PC-3 (cell line): ENCODE results near the gene TIAM2. TPM values are rescaled to one million over a fixed set of nuclear protein-coding genes. Genes with fewer than 3 reads are reported as not detected.

ENCODE experiments used
- ATAC-seq: fragments of 200-7000 bp; cut with Tn5 transposase; 2 replicates; pipeline ENCODE4 v1.9.1; 2020; ENCODE audit warnings: mild to moderate bottlenecking, moderate library complexity
- BruUV-seq: library from RNA; stranded (reverse); fragments of 400-500 nt; replicated peaks from 2 replicates; lab custom pipeline; 2021; lab: Mats Ljungman, UMichigan
- CTCF ChIA-PET: fragments of 300-600 bp; sonication (Branson Sonifier 250); formaldehyde crosslinking; loops from one replicate; lab custom pipeline; 2022; ENCODE audit warnings: antibody characterized with exemption; lab: Charles Lee
- POLR2A ChIA-PET: fragments of 300-600 bp; sonication (Branson Sonifier 250); formaldehyde crosslinking; loops from one replicate; lab custom pipeline; 2022; ENCODE audit warnings: antibody characterized with exemption; ENCODE audit not compliant: unreplicated experiment; lab: Charles Lee
- DNase-seq: peaks from one replicate; pipeline ENCODE4 v3.0.0-alpha.2; 2015
- H2AFZ ChIP-seq: fragments of 300-600 bp; sonication (generic); 2 replicates; pipeline ENCODE4 v1.6.0; 2016; ENCODE audit warnings: antibody characterized with exemption, low read length
- H3F3A ChIP-seq: fragments of 300-600 bp; sonication (generic); one replicate; pipeline ENCODE4 v1.6.0; 2017; ENCODE audit warnings: antibody characterized with exemption, low read length, control low read depth, mild to moderate bottlenecking; ENCODE audit not compliant: unreplicated experiment
- H3K27ac ChIP-seq: fragments of 300-600 bp; sonication (generic); 2 replicates; pipeline ENCODE4 v1.5.1; 2016; ENCODE audit warnings: mild to moderate bottlenecking, low read length
- H3K27me3 ChIP-seq: fragments of 300-600 bp; sonication (generic); 2 replicates; pipeline ENCODE4 v1.6.1; 2016; ENCODE audit warnings: low read length, mixed read lengths
- H3K36me3 ChIP-seq: fragments of 300-600 bp; sonication (generic); 2 replicates; pipeline ENCODE4 v1.6.1; 2016; ENCODE audit warnings: low read depth, mixed run types, low read length, mixed read lengths
- H3K4me1 ChIP-seq: fragments of 300-600 bp; sonication (generic); 2 replicates; pipeline ENCODE4 v1.5.1; 2016; ENCODE audit warnings: low read length; ENCODE audit not compliant: insufficient read depth
- H3K4me2 ChIP-seq: fragments of 300-600 bp; sonication (generic); 2 replicates; pipeline ENCODE4 v1.6.0; 2016; ENCODE audit warnings: low read length
- H3K4me3 ChIP-seq: fragments of 300-600 bp; sonication (generic); 2 replicates; pipeline ENCODE4 v1.5.1; 2016; ENCODE audit warnings: mild to moderate bottlenecking, low read length, mixed read lengths
- H3K79me2 ChIP-seq: fragments of 300-600 bp; sonication (generic); 2 replicates; pipeline ENCODE4 v1.6.1; 2017; ENCODE audit warnings: low read length, mixed read lengths
- H3K9ac ChIP-seq: fragments of 300-600 bp; sonication (generic); 2 replicates; pipeline ENCODE4 v1.6.0; 2016; ENCODE audit warnings: mild to moderate bottlenecking, low read length
- H3K9me2 ChIP-seq: fragments of 300-600 bp; sonication (generic); replicated peaks from 2 replicates; pipeline ENCODE4 v1.6.1; 2016; ENCODE audit warnings: mixed run types, low read length, mixed read lengths
- H3K9me3 ChIP-seq: fragments of 300-600 bp; sonication (generic); 2 replicates; pipeline ENCODE4 v1.6.1; 2016; ENCODE audit warnings: low read length, mixed read lengths
- H4K20me1 ChIP-seq: fragments of 300-600 bp; sonication (generic); 2 replicates; pipeline ENCODE4 v1.6.1; 2016; ENCODE audit warnings: low read length, mixed read lengths
- CTCF ChIP-seq: fragments of 300-600 bp; sonication (generic); conservative IDR thresholded peaks from 2 replicates; pipeline ENCODE4 v1.5.1; 2017; ENCODE audit warnings: antibody characterized with exemption, low read depth, mild to moderate bottlenecking, low read length
- EZH2 ChIP-seq: fragments of 300-600 bp; sonication (generic); IDR thresholded peaks from one replicate; pipeline ENCODE4 v1.6.1; 2017; ENCODE audit warnings: antibody characterized with exemption, mild to moderate bottlenecking, low read length; ENCODE audit not compliant: unreplicated experiment
- EZH2phosphoT487 ChIP-seq: fragments of 300-600 bp; sonication (generic); IDR thresholded peaks from 2 replicates; pipeline ENCODE4 v1.6.1; 2018; ENCODE audit warnings: mild to moderate bottlenecking, antibody characterized with exemption, low read length, borderline replicate concordance
- intact Hi-C: fragments of 100-400 bp; cut with micrococcal nuclease; formaldehyde crosslinking; loops from 2 replicates; pipeline ENCODE4 v1.9.0; 2023
- total RNA-seq: library from RNA; depleted of rRNA; stranded (reverse); fragments of >200 nt; gene quantifications from 2 replicates; pipeline ENCODE4 v1.2.3, GENCODE V29; 2014

Gene TIAM2
- total RNA-seq, 1 experiment from 2014 or later: 4.5 TPM

GRCh38 chr6:155297669-155298068 is 302.6 kb downstream of the TIAM2 start:
- Histone ChIP-seq H3K27me3 (no peaks in the 10 kb centered on the region), H3K27ac (no peak overlapping the region), H3K36me3 (peaks cover 13% of the 10 kb centered on the region; the same call in 1 of the 2 replicates), H2AFZ (no peak overlapping the region), H3F3A (no peaks in the 10 kb centered on the region), H4K20me1 (no peaks in the 10 kb centered on the region), H3K4me3 (no peak overlapping the region), H3K9me3 (no peaks in the 10 kb centered on the region), H3K9me2 (no peaks in the 10 kb centered on the region), H3K4me2 (no peak overlapping the region), H3K9ac (no peak overlapping the region), H3K79me2 (no peaks in the 10 kb centered on the region), H3K4me1 (no peaks in the 10 kb centered on the region)
- CTCF ChIA-PET: no interaction called here
- no peak for ATAC-seq
- POLR2A ChIA-PET: no interaction called here
- BruUV-seq: no TSS peak
- TF ChIP-seq EZH2phosphoT487 (no peak), CTCF (no peak), EZH2 (no peak)
- DNase-seq: no peak
- intact Hi-C loops: no loop called here

GRCh38 chr6:155301867-155302266 is 306.8 kb downstream of the TIAM2 start:
- Histone ChIP-seq H3K79me2 (no peaks in the 10 kb centered on the region), H3K36me3 (peaks cover 25% of the 10 kb centered on the region; the same call in 1 of the 2 replicates), H3K4me3 (no peak overlapping the region), H3K27ac (no peak overlapping the region), H3K9ac (no peak overlapping the region), H4K20me1 (no peaks in the 10 kb centered on the region), H3K4me1 (no peaks in the 10 kb centered on the region), H3K4me2 (no peak overlapping the region), H3F3A (no peaks in the 10 kb centered on the region), H3K27me3 (no peaks in the 10 kb centered on the region), H3K9me3 (no peaks in the 10 kb centered on the region), H2AFZ (no peak overlapping the region), H3K9me2 (no peaks in the 10 kb centered on the region)
- TF ChIP-seq EZH2 (no peak), CTCF (no peak), EZH2phosphoT487 (no peak)
- ATAC-seq (no peak), DNase-seq (no peak)
- no TSS peak for BruUV-seq
- ChIA-PET CTCF (no interaction called here), POLR2A (no interaction called here)
- intact Hi-C loops: no loop called here

GRCh38 chr6:155303361-155303870 is 308.3 kb downstream of the TIAM2 start:
- H2AFZ ChIP-seq: no peak overlapping the region
- H3K27ac ChIP-seq: no peak overlapping the region
- no peak overlapping the region for H3K9ac ChIP-seq
- no peak overlapping the region for H3K4me3 ChIP-seq
- no peak overlapping the region for H3K4me2 ChIP-seq
- no peak for DNase-seq
- H3K9me3 ChIP-seq: no peaks in the 10 kb centered on the region
- no peaks in the 10 kb centered on the region for H3K9me2 ChIP-seq
- ChIA-PET POLR2A (interaction anchor here (0.7 kb wide), 1 partner anchor 23 kb away, joined by 4 read pairs; no protein-coding TSS in a partner anchor), CTCF (no interaction called here)
- no peaks in the 10 kb centered on the region for H3F3A ChIP-seq
- no peaks in the 10 kb centered on the region for H3K27me3 ChIP-seq
- peaks cover 16% of the 10 kb centered on the region; the same call in 1 of the 2 replicates for H3K36me3 ChIP-seq
- no peaks in the 10 kb centered on the region for H4K20me1 ChIP-seq
- H3K79me2 ChIP-seq: no peaks in the 10 kb centered on the region
- TF ChIP-seq CTCF: no peak
- no peak for TF ChIP-seq EZH2phosphoT487
- TF ChIP-seq EZH2: no peak
- no peaks in the 10 kb centered on the region for H3K4me1 ChIP-seq
- ATAC-seq: no peak
- BruUV-seq: no TSS peak
- intact Hi-C loops: no loop called here
